K562 (cell line): ENCODE measurements around the gene CAMK2G.
A peak's percentile ranks its signal among the peaks of the same experiment; 100 is the strongest.

Source experiments
- DPF2 ChIP-seq: fragments of 450-650 bp; IDR thresholded peaks from 2 replicates; pipeline ENCODE4 v1.6.1; 2016
- ERF ChIP-seq: fragments of 450-650 bp; formaldehyde crosslinking; IDR thresholded peaks from 2 replicates; pipeline ENCODE4 v1.4.0; 2020; ENCODE audit warnings: mild to moderate bottlenecking, mixed read lengths
- EZH2 ChIP-seq: IDR thresholded peaks from 2 replicates; pipeline ENCODE4 v1.6.1; 2012; ENCODE audit warnings: low read depth, mild to moderate bottlenecking, inconsistent platforms, low read length, borderline replicate concordance
- FOXA1 ChIP-seq: fragments of 450-650 bp; IDR thresholded peaks from 2 replicates; pipeline ENCODE4 v1.6.1; 2016; ENCODE audit warnings: mild to moderate bottlenecking, borderline replicate concordance
- HMGXB4 ChIP-seq: sonication (generic); formaldehyde crosslinking; IDR thresholded peaks from 2 replicates; pipeline ENCODE4 v1.8.1; 2023; ENCODE audit warnings: mild to moderate bottlenecking, missing genetic modification reagents
- HNRNPK ChIP-seq: fragments of 200-400 bp; formaldehyde crosslinking; IDR thresholded peaks from one replicate; pipeline ENCODE4 v1.6.1; 2018; ENCODE audit warnings: mild to moderate bottlenecking, low read depth, low read length; ENCODE audit not compliant: poor library complexity, severe bottlenecking
- HNRNPLL ChIP-seq: fragments of 200-400 bp; formaldehyde crosslinking; IDR thresholded peaks from 2 replicates; pipeline ENCODE4 v1.6.1; 2017; ENCODE audit warnings: low read length, low read depth, mild to moderate bottlenecking; ENCODE audit not compliant: poor library complexity, severe bottlenecking
- JUND ChIP-seq, 2 experiments: IDR thresholded peaks; 2 replicates in 1 of 2; 3 replicates in 1 of 2; pipeline ENCODE4 v1.6.1; 2011; ENCODE audit warnings: borderline replicate concordance in 2 of 2, low read depth in 2 of 2, low read length in 2 of 2, improper control_type of control experiment in 1 of 2, missing biosample characterization in 1 of 2, missing genetic modification characterization in 1 of 2, missing genetic modification reagents in 1 of 2
- PCBP1 ChIP-seq: fragments of 200-400 bp; formaldehyde crosslinking; IDR thresholded peaks from 2 replicates; pipeline ENCODE4 v1.6.1; 2018; ENCODE audit warnings: mild to moderate bottlenecking, low read depth, low read length; ENCODE audit not compliant: poor library complexity, severe bottlenecking
- PYGO2 ChIP-seq: fragments of 450-650 bp; IDR thresholded peaks from 2 replicates; pipeline ENCODE4 v1.6.1; 2016; ENCODE audit warnings: mild to moderate bottlenecking, missing genetic modification characterization, moderate library complexity, missing compliant biosample characterization
- SMARCB1 ChIP-seq: IDR thresholded peaks from 2 replicates; pipeline ENCODE4 v1.6.1; 2011; ENCODE audit warnings: improper control_type of control experiment, low read depth; ENCODE audit not compliant: insufficient read length
- ZNF586 ChIP-seq: fragments of 450-650 bp; formaldehyde crosslinking; conservative IDR thresholded peaks from 2 replicates; pipeline ENCODE4 v1.4.0; 2020; ENCODE audit warnings: mild to moderate bottlenecking, moderate library complexity
- TF ChIP-seq, protein P1 (sequence below), 3 experiments: IDR thresholded peaks in 2 of 3; conservative IDR thresholded peaks in 1 of 3; 2 replicates each; pipeline ENCODE4 v1.5.1; 2011 to 2012; ENCODE audit warnings: low read length in 3 of 3, mild to moderate bottlenecking in 3 of 3, control low read depth in 2 of 3, improper control_type of control experiment in 1 of 3, inconsistent platforms in 1 of 3, low read depth in 1 of 3, mixed read lengths in 1 of 3, moderate library complexity in 1 of 3; ENCODE audit not compliant: insufficient read depth in 2 of 3

GRCh38 chr10:73867126-73867807, 7.1 kb downstream of the CAMK2G start:
- no peak for TF ChIP-seq HNRNPLL
- no peak for TF ChIP-seq DPF2
- TF ChIP-seq HMGXB4 (CRISPR knock-in tag) = no peak
- TF ChIP-seq, protein P1, sequence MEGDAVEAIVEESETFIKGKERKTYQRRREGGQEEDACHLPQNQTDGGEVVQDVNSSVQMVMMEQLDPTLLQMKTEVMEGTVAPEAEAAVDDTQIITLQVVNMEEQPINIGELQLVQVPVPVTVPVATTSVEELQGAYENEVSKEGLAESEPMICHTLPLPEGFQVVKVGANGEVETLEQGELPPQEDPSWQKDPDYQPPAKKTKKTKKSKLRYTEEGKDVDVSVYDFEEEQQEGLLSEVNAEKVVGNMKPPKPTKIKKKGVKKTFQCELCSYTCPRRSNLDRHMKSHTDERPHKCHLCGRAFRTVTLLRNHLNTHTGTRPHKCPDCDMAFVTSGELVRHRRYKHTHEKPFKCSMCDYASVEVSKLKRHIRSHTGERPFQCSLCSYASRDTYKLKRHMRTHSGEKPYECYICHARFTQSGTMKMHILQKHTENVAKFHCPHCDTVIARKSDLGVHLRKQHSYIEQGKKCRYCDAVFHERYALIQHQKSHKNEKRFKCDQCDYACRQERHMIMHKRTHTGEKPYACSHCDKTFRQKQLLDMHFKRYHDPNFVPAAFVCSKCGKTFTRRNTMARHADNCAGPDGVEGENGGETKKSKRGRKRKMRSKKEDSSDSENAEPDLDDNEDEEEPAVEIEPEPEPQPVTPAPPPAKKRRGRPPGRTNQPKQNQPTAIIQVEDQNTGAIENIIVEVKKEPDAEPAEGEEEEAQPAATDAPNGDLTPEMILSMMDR (IDR thresholded peaks at IDR 0.05 in 2 of 3, conservative IDR thresholded peaks at IDR 0.05 in 1 of 3; ENCODE audit: insufficient read depth in 2 of 3, low read depth in 1 of 3, low read length in 3 of 3) = peak in 1 of 3 experiments; percentile 18; a peak in 1 of 6 replicates
- no peak for TF ChIP-seq ZNF586
- TF ChIP-seq HNRNPK = no peak
- no peak for TF ChIP-seq PYGO2
- no peak for TF ChIP-seq ERF (CRISPR knock-in tag)
- TF ChIP-seq JUND (IDR thresholded peaks at IDR 0.05; ENCODE audit: borderline replicate concordance, low read depth, low read length) = no peak
- no peak for TF ChIP-seq JUND (tag; IDR thresholded peaks at IDR 0.05; ENCODE audit: borderline replicate concordance, low read depth, low read length)
- no peak for TF ChIP-seq PCBP1
- no peak for TF ChIP-seq EZH2
- no peak for TF ChIP-seq SMARCB1
- TF ChIP-seq FOXA1 = no peak
